ENCODE data around the gene EIF4G3.

GRCh38 chr1:20981915-20982314, 194.8 kb downstream of the EIF4G3 start:
- TF ChIP-seq POLR2A (IDR thresholded peaks at IDR 0.05; ENCODE audit: low read depth, low read length) (no peak), POLR2AphosphoS5 (IDR thresholded peaks at IDR 0.05; ENCODE audit: insufficient read depth, low read depth, low read length) (no peak), EZH2 (IDR thresholded peaks at IDR 0.05; ENCODE audit: borderline replicate concordance, low read depth, low read length, severe bottlenecking) (no peak), CTCF (IDR thresholded peaks at IDR 0.05; ENCODE audit: extremely low read depth in 1 of 2, insufficient read depth in 1 of 2, low read depth in 1 of 2, low read length in 2 of 2) (peak in 1 of 2 donors; percentile 11)

Measured in endothelial cell of umbilical vein (primary cell).